GM15510 (cell line): Measurements from ENCODE around the gene RFX2.

Experiments used
- POLR2A ChIP-seq: IDR thresholded peaks from 3 replicates; pipeline ENCODE4 v1.6.1; 2011; ENCODE audit warnings: borderline replicate concordance; ENCODE audit not compliant: insufficient read length; ENCODE audit errors: extremely low read depth

RFX2 gene

GRCh38 chr19:6115992-6116391 lies 5.7 kb upstream of the RFX2 start:
- no peak for TF ChIP-seq POLR2A

GRCh38 chr19:6113616-6114188 lies 3.4 kb upstream of the RFX2 start:
- no peak for TF ChIP-seq POLR2A

- TF ChIP-seq POLR2A = no peak
Observed at GRCh38 chr19:6109947-6110346, 353 bp downstream of the RFX2 start.

DNA sequence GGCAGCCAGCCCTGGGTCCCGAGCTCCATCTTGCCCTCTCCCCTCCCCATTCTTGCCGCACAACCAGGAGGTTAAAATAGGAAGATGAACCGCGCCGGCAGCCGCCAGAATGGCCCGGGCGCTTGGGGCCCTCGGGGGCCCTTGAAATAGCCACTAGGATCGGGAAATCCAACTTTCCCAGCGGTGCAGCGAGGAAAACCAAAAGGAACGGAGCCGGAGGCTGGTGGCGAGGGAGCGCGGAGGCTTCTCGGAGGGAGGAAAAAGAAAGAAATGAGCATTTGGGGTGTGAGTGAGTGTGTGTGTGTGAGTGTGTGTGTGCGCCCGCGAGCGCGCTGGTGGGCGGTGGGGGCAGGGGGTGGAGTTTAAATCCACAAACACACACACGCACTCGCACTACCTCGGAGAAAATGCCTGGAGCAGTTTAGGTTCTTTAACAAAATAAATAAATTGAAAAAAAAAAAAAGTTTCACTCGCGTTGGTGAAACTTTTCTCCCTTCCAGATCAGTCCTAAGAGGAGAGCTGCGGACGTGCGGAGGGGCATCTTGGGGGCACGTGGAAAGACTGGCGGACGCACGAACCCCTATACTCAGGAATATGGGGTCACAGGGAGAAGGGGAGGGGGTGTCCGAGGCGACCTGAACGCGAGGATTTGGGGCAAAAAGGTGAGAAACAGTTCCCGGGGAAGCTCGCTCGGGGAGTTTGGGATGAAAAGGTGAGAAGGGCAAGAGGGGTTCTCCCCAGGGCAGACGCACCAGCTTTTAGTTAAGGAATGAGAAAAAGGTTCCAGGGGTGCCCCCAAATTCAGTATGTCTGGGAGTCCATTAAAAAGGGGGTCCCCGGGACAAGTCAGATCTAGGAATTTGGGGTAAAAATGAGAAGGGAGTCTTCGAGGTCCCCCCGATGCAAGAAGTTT lies 1.3 kb downstream of the RFX2 start:
- TF ChIP-seq POLR2A = peak; percentile 25

GRCh38 chr19:6105444-6105843 lies 4.9 kb downstream of the RFX2 start:
- no peak for TF ChIP-seq POLR2A

GRCh38 chr19:6103894-6104293 lies 6.4 kb downstream of the RFX2 start:
- TF ChIP-seq POLR2A = no peak

DNA sequence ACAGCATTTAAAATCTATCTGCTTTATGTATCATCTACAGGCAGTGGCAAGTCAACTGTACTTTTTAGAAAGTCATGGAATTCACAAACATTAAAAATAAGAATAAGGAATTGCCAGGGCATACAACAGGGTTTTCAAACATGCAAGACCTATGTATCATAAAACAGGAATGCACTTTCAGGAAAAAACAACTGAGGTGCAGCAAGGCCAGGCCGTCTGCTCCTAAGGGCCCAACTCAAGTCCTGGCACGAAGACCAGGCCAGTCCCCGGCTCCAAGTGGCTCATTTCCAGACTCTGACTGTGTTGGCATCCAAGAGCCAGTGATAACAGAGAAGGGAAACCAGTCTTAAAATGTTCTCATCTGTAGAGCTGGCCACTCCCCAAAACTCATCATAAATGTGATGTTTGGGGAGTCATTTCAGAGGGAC lies 7.1 kb downstream of the RFX2 start:
- no peak for TF ChIP-seq POLR2A

- no peak for TF ChIP-seq POLR2A
Observed at GRCh38 chr19:6101991-6102390, 8.3 kb downstream of the RFX2 start.

- TF ChIP-seq POLR2A = no peak
Observed at GRCh38 chr19:6101291-6101825, 8.9 kb downstream of the RFX2 start.

DNA sequence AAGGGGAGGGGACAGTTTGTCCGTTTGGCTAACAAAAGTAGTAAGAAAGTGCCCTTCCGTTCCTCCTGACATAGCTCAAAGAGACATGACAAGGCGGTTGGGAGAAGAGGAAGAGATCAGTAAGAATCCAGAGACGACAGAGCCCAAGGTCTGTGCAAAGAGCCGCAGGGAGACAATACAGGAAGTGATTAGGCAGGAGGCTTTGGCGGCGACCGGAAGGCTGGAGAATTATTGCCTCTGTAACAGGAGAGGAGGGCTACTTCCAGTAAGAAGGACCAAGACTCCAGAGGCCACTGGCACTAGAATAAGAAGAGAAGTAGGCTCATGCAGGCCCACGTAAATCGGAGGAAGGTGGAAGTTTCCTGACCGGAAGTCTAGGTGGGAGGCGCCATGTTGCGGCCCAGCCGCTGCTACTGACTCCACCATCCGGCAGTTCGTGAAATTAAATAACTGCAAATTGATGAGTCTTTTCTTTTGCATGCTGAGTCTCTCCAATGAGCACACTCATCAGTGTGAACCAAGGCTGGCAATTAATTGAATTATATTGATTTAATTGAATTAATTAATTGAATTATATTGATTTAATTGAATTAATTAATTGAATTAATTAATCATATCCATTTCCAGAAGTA lies 9.9 kb downstream of the RFX2 start:
- TF ChIP-seq POLR2A = no peak

DNA sequence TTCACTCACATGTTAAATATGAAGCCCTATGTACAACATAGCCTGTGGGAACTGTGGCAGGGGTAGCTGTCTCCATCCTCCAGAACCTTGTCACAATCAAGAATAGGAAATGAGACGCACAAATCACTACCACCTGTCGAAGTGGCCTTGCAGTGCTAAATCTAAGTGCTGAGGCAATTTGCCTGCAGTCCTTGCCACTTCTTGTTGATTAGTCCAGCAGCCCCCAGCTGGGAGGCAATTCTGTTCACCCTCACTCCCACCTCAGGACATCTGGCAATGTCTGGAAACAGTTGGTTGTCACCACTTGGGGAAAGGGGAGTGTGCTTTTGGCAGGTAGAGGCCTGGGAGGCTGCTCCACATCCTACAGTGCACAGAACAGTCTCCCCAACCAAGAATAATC lies 10.7 kb downstream of the RFX2 start:
- TF ChIP-seq POLR2A = no peak

- TF ChIP-seq POLR2A = no peak
Observed at GRCh38 chr19:6099033-6099432, 11.3 kb downstream of the RFX2 start.

- no peak for TF ChIP-seq POLR2A
Observed at GRCh38 chr19:6098574-6098973, 11.7 kb downstream of the RFX2 start.

DNA sequence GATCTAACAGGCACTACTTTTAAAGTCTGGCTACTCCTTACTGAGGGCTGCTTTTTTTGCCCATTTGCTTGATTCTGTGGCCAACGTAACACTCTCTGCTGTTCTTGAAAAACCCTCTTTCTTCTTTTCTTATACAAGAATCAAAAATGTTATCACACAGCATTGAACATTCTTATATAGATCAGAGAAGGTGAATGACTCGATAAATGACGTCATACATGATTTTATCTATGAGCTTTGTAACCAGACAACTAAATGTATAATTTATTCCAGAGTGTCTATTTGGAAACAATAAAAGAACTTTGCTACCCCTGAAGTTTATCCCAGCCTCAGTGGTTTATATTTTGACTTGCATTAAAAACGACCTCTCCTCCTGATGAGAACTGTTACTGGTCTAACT lies 12.4 kb downstream of the RFX2 start:
- no peak for TF ChIP-seq POLR2A

GRCh38 chr19:6095760-6096159 lies 14.5 kb downstream of the RFX2 start:
- TF ChIP-seq POLR2A = no peak

DNA sequence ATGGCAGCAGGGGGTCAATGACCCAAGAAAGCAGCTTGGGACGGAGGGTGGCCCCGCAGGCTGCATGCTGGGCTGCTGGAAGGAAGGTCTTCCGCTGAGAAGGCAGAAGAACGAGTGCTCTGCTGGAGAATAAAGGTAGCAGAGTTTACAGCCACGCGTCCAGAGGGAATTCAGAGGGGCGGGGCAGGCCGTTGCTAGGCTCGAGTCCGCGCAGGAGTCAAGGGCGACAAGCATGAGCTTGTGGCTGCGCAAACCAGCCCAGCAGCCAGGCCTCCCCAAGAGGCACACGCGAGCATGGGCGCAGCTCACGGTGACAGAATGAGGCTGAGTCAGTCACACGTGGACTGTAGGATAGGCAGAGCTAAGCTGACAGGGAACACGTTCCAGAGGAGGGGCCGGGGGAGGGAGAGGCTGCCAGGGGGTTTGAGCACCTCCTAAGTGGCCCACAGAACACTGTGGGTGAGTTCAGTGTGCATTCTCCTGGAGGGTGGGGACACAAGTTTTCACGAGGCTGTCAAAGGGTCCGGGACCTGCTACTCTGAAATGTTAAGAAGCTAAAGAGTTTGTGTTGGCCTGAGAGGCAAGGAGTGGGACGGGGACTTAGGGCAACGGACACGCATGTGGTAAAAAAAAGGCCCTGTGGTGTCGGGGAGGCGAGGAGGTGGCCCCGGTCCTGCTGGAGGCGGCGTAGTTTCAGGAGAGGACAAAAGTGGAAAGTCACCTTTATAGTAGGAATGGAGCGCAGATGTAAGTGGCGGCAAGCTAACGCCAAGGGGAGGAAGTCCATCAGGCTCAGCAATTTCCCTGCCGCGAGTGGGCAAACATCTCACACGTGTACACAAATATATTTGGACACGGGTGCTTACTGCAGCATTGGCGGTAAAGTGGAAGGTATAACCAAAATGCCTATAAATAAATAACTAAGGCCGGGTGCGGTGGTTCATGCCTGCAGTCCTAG lies 17.7 kb downstream of the RFX2 start:
- TF ChIP-seq POLR2A = no peak
